Fibroblast of villous mesenchyme (primary cell): ENCODE data around the gene NCL. TPM values are rescaled to one million over a fixed set of nuclear protein-coding genes. Genes with fewer than 3 reads are reported as not detected.
A peak's percentile ranks its signal among the peaks of the same experiment; 100 is the strongest.
"Not testable (repeated sequence)": the region's sequence is repeated elsewhere in the genome, so short reads cannot be mapped to it uniquely, and the experiment has no call there.

ENCODE experiments used
- DNase-seq: peaks from one replicate; pipeline ENCODE4 v3.0.0-alpha.2; 2010; ENCODE audit warnings: low read depth
- H3K4me3 ChIP-seq: 2 replicates; pipeline ENCODE4 v1.5.1; 2011; ENCODE audit warnings: low read depth, mild to moderate bottlenecking, low read length
- total RNA-seq: library from RNA; depleted of rRNA; stranded (reverse); fragments of >200 nt; gene quantifications from 2 replicates; pipeline ENCODE4 v1.2.3, GENCODE V29; 2012
- TF ChIP-seq, protein P1 (sequence below): IDR thresholded peaks from 2 replicates; pipeline ENCODE4 v1.5.1; 2012; ENCODE audit warnings: low read depth, mild to moderate bottlenecking, low read length; ENCODE audit not compliant: insufficient read depth

The NCL gene
- total RNA-seq, 1 donor = 103 TPM

DNA sequence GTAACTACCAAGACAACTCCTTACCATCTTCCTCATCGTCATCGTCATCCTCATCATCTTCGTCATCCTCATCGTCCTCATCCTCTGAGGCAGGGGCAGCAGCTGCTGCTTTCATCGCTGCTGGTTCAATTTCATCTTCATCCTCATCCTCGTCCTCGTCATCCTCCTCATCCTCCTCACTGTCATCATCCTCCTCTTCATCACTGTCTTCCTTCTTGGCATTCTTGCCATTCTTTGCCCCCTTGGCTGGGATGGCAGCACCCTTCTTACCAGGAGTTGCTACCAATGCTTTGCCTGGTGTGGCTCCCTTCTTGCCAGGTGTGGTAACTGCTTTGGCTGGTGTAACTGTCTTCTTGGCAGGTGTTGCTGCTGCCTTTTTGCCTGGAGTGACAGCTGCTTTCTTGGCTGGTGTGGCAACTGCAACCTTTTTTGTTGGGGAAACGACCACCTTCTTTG lies 2.7 kb downstream of the NCL start:
- TF ChIP-seq, protein P1, sequence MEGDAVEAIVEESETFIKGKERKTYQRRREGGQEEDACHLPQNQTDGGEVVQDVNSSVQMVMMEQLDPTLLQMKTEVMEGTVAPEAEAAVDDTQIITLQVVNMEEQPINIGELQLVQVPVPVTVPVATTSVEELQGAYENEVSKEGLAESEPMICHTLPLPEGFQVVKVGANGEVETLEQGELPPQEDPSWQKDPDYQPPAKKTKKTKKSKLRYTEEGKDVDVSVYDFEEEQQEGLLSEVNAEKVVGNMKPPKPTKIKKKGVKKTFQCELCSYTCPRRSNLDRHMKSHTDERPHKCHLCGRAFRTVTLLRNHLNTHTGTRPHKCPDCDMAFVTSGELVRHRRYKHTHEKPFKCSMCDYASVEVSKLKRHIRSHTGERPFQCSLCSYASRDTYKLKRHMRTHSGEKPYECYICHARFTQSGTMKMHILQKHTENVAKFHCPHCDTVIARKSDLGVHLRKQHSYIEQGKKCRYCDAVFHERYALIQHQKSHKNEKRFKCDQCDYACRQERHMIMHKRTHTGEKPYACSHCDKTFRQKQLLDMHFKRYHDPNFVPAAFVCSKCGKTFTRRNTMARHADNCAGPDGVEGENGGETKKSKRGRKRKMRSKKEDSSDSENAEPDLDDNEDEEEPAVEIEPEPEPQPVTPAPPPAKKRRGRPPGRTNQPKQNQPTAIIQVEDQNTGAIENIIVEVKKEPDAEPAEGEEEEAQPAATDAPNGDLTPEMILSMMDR = no peak
- no peak overlapping the region for H3K4me3 ChIP-seq
- no peak for DNase-seq

DNA sequence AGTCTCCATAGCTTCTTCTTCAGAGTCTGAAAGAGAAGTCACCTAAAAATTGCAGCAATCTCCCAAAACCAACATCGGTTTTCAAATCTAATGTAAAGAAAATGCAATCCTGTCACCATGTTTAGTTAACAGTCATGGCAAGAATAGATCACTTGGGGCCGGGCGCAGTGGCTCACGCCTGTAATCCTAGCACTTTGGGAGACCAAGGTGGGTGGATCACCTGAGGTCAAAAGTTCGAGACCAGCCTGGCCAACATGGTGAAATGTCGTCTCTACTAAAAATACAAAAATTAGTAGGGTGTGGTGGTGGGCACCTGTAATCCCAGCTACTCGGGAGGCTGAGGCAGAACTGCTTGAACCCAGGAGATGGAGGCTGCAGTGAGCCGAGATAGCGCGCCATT lies 3.4 kb downstream of the NCL start:
- not testable (repeated sequence) for DNase-seq, H3K4me3 ChIP-seq

DNA sequence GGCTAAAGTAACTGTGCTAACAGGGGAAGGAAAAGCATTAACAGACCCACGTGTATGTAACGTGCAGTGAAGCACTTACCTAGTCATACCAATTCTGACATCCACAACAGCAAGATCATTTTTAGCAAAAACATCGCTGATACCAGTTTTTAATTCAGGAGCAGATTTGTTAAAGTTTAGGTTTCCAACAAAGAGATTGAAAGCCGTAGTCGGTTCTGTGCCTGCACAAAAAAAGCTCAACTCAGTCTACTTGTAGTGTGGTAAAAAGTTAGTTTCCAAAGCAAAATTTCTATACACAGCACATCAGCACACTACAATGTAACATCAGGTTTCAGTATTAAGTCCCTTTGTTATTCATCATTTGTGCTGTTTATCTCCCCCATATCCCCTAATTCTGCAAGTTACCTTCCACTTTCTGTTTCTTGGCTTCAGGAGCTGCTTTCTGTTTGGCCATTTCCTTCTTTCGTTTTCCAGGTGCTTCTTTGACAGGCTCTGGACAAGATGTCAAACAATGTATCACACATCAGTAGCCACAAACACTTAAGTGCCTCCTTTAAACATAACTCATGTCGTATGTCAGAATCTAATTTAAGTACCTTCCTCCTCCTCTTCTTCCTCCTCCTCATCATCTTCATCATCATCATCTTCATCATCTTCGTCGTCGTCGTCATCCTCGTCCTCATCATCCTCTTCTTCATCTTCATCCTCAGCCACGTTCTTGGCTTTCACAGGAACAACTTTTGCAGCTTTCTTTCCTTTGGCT lies 4.0 kb downstream of the NCL start:
- TF ChIP-seq, protein P1 = no peak
- no peak for DNase-seq
- H3K4me3 ChIP-seq = no peak overlapping the region

DNA sequence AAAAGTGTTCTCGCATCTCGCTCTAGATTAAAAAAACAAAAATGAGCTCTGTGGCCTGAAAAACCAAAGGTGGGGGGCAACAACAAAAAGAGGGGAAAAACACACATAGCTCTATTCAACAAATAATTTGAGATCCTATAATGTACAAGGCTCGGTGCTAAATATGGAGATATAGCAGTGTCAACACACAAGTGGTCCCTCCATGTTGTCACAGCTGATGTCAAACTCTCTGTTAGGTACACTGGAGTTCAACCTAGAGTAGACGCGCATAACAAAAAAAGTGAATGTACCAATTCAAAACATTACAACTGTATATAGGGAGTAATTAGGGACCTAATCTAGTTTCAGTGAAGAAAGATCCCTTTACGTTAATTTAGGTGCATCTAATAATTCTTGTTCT lies 5.9 kb downstream of the NCL start:
- TF ChIP-seq, protein P1 = no peak
- no peak overlapping the region for H3K4me3 ChIP-seq
- DNase-seq = no peak

DNA sequence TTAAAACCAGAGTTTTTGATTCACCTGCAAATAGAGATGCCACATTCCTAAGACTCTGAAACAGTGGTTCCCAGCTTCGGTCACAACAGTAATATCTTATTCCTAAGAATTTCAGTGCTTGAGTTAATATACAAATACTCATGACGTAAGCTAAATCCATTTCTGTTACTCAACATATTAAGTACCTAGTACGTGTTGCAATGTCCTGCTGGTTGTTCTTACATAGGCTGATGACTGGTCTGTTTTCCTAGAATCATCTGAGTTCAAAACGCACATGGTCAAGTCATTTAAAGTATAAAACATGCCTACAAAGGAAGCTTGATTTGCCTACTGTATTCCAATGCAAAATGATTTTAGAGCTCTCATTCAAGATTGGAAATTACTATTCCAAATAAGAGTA lies 7.2 kb downstream of the NCL start:
- TF ChIP-seq, protein P1 = no peak
- DNase-seq = peak; percentile 45
- no peak overlapping the region for H3K4me3 ChIP-seq

DNA sequence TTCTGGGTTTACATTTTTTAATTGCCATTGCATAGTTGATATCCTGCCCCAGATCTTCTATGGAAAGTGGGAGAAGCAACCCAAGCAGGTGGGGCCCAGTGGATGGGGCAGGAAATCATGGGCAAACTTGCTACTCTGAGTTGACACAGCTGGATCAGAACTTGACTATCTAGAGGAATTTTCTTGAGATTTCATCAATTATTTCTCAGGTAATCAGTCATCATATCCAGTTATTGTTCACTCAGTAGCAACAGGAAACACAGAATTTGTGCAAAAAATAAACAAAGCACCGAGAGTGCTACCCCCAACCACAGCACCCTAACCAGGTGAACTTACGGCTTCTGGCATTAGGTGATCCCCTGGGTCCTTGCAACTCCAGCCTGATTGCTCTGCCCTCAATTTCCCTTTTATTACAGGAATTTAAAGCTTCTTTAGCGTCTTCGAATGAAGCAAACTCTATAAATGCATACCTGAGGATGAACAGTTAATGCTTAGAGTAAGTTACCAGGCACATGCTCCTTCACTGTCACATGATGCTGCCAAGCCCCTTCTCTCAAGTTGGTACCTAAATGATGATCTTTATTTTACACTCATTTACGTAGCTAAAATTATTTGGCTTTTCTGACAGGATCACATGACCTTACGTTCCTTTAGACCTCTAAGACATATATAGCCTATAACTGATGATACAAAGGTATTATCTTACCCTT lies 7.8 kb downstream of the NCL start:
- TF ChIP-seq, protein P1 = no peak
- DNase-seq = no peak

DNA sequence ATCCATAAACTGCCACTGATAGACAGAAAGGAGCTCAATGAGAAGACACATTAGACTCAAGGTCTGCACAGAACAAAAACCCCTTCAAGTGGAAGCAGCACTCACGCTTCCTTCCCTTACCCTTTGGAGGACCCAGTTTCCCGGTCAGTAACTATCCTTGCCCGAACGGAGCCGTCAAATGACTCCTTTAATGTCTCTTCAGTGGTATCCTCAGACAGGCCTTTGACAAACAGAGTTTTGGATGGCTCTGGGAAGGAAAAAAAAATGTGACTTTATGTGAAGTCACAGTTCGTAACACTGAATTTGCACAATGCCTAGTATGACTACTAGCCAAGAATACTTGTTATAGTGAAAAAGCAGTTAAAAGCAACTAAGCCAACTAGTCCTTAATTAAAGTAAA lies 8.4 kb downstream of the NCL start:
- no peak overlapping the region for H3K4me3 ChIP-seq
- TF ChIP-seq, protein P1 = no peak
- no peak for DNase-seq

More for the DNA sequence above, 7.8 kb downstream of the NCL start:
- no peak overlapping the region for H3K4me3 ChIP-seq
